GM18870 (cell line): ENCODE measurements around the gene VIPR1.

Experiments used
- ATAC-seq: cut with Tn5 transposase; IDR thresholded peaks from one replicate; pipeline ENCODE4 v1.9.1; 2021; ENCODE audit warnings: moderate library complexity; ENCODE audit not compliant: unreplicated experiment

The VIPR1 gene

DNA sequence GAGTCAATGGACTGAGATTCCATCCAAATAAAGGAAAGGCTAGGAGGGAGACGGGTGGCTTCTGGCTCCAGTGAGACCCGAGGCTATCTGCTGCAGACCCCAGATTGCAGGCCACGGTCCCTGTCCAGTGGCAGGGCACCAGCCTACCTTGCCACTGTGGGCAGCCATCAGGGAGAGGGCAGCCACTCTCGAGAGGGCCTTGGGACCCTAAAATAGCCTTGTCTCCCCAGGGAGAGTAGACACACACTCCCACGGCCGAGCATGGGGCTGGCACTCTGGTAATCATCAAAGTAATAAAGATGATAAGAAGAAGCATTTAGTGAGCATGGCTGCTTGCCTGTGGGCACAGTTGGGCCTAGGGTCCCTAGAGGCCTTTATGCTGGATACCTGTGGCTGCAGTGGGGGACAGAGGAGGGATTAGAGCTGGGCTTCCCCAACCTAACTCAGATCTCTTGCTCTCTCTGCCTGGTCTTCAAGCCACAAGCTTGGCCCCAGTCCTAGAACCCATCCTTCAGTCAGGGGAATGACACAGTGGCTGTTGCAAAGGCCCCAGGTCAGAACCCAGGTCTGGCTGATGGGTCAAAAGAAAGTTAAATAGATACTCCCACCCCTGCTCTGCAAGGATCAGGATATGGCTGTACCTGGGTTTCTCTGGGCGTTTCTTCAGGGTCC, 9.2 kb upstream of the VIPR1 start:
- ATAC-seq: no peak

DNA sequence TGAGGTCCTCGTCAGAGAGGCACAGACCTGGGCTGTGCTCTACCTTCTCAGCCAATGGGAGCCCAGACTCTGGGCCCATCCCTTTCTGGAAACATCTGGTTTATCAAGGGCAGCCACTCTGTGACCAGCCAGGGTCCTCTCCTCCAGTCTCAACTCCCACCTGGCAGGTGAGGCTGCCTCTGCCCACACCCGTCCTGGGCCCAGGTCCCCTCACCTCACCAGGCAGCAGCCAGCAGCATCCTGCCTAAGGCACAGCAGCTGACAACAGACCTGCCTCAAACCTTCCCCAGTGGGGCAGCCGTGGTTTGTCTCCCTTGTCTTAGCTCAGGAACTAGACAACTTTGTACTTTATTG, 8.7 kb upstream of the VIPR1 start:
- ATAC-seq: no peak

DNA sequence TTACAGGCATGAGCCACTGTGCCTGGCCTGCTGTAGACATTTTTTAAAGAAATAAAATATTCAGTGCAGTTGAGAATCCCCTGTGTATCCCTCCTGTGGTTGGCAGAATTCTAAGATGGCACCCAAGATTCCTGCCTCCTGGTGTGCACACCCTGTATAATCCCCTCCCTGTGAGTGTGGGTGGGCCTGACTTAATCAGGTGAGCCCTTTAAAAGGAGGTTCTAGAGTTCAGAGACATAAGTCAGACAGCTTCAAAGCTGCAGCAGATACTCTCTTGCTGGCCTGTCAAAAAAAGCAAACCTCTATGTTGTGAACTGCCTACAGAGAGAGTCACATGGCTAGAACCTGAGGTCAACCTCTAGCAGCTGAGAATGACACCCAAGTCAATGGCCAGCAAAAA, 7.0 kb upstream of the VIPR1 start:
- ATAC-seq: no peak

DNA sequence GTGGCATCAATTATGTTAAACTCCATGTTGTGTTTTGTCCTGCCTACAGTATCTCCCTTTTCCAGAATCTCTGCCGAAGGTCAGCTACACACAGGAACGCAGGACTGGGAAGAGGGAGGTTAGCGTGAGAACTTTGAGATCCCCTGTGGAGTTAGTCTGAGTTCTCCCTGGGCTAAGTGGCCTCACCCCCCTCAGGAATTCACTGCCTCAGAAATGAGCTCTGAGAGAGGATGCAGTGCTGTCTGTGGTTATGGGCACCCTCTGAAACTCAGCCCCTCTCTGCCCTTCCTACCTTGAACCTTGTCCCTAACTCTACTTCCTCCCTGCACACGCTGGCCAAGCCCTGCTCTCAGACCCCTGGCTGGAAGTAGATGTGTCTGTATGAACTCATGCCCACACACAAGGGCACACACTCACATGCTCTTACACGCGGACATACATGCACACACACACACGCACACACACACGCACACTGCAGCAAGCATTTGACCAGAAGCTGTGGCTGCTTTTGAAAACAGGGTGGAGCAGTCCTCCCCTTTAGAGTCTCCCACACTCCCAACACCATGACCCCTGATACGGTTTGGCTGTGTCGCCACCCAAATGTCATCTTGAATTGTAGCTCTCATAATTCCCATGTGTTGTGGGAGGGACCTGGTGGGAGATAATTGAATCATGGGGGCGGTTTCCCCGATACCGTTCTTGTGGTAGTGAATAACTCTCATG, 5.3 kb upstream of the VIPR1 start:
- ATAC-seq: no peak

DNA sequence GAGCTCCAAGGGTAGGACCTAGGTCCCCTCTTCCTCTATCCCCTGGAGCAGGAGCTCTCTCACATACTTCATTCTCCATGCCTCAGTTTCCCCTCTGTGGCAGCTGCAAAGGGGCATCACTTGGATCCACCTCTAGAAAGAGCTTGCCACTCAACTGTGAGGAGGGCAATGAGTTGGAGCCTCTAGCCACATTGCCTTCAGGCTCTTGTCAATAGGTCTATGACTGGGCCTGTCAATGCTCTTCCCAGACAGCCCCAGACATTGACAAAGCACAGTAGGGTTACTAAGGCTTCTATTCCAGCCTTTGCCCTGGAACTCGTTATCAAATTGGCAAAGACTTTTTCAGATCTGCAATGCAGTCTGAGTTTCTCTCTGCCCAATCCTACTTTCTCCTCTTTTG, 4.4 kb upstream of the VIPR1 start:
- ATAC-seq: no peak

DNA sequence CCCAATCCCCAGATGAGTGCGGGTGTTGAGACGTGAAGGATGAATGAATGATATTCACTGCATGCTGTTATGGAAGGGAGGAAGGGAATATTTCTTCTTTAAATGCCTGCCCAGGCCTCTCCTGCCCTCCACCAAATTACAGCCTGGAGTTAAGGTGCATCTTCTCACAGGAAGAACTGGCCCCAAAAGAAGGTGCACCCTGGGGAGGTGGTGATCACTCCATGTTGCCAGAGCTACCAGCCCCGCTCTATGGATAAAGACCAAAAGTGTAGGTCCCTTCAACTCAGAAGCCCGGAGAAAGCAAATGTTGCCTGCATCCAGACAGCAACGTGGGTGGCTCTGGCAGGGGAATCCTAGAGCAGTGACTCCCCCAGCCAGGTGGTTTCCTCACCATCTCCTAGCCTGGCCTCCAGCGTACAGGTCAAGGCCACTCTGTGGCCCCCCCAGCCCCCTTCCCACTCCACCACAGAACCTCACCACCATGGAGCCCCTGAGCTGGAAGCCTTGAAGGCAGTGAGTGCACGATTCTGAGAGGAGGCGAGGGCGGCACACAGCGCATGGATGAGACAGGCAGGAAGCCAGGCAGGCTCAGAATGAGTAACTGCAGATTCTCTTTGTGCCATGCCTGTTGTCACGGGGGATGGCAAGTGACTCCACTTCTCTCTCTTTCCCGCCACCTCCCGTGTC, 3.5 kb upstream of the VIPR1 start:
- ATAC-seq: no peak

DNA sequence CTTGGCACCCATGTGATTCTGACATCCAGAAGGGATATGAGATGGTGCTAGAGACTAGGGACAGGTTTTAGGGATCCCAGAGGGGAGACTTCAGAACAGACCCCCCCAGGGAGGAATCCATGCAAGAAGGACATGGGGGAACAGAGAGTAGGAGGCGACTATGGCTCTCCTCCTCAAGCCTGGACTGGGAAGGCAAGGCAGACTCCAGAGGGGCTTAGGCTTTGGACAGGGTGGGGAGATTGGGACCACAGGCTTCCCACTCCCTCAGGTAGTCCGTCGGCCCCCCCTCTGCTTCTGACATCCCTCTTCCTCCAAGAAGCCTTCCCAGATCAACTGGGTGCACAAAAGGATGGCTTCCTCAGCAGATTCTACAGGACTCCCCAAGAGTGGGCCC, 3.0 kb upstream of the VIPR1 start:
- no peak for ATAC-seq

DNA sequence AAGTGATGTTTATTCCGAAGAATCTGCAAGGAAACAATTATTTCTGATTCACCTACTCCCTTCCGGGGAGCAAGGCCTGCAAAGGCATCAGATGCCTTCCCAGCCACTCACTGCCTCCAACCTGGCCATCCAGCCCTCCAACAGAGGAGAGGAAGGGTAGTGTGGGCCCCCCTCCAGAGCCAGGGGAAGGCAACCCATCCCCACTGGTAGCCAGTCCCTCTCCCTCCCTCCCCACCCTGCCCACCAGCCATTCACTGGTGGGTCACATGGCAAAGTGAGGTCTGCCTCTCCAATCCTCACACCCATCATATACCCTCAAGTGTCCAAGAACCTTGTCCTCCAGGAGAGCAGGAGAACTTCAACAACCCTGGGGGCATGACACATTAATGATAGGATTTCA, 2.4 kb upstream of the VIPR1 start:
- ATAC-seq: no peak

DNA sequence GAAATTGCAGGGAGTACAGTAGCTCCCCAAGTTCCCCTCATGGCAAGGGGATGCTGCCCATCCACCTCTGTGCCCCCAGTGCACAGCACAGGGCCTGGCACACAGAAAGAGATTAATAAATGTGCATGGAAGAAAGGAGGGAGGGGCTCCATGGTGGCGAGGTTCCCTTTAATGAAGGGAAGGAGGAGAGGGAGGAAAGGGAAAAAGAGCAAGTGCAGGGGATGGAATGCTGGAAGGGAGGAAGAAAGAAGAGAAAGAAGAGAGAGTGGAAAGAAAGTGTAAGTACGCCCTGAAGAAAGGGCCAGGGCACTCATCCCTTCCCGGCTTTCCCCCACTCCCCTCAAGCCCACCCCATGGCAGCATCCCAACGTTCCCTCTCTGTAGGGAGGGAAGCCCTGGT, 1.5 kb upstream of the VIPR1 start:
- ATAC-seq: no peak

DNA sequence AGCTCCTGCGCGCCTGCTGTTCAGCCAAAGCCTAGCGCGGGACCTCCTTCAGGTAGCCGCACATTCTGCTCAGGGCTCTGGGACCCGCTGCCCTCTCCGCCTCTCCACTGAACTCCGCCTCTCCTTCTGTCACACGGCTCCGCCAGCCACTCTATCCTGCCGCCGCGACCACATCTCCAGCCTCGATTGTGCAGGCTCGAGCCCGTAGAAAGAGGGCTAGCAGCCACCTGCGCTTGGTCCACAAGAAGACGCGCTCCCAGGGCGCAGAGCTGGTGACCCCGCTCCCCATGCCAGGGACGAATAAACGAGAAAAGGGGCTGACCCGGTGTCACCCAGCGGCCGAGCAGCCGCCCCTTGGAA, 1.1 kb upstream of the VIPR1 start:
- ATAC-seq: no peak

DNA sequence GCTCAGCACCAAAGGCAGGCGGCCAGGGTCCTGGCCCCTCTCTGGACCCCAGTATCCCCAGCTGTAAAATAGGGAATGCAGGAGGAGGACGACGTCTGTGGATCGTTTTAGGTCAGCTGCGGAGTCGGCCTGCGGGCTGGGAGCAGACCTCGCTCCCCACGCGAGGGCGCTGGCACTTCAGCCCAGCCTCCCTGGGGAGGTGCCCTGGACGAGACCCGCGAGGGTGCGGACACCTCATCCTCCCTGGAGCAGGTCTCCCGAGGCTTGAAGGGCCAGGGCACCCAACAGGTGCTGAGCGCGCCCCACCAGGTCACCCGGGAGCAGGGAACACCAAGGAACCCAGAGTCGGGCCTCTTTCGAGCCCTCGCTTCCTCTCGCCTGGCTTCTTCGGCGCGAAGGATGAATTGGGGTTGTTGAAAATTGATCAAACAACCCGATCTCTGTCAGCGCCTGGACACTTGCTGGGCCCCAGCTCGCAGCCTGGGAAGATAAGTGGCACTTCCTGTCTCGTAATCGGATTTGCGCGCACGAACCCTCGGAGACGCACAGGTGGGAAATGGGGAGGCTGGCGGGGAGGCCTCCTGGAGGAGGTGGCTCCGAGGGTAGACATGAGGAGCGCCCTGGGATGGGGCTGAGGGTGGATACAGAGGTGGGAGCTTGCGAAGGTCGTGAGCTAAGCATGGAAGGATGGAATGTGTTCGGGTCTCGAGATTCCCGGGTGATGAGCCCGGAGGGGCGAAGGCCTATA, 588 bp upstream of the VIPR1 start:
- no peak for ATAC-seq

DNA sequence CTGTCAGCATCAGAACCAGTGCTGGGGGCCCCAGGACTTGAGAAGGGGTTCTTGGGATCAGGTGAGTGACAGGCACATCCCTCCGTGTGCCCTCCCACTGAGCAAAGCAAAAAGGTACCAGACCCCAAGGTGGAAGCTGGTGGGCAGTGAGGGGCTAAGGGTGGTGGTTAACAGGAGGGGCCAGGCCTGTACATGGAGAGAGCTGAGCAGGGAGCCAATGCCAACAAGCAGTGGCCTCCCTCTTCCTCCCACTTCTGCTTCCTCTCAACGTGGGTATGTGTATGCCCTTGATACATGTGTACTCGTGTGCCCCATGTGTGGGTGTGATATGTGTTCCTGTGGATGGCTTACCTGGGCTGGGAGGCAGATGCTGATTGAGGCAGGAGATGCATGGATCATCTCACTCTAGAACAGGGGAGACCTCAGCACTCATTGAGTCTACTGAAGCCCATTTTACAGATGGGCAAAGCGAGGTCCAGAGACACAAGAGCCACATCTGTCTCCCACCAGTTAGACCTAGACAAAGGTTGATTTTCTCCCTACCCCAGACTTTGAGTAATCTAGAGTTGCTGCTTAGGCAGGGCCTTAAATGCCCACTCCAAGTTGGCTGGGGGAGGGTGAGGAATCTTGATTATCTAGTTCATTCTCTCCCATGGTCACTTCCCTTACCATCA, 945 bp downstream of the VIPR1 start:
- no peak for ATAC-seq

DNA sequence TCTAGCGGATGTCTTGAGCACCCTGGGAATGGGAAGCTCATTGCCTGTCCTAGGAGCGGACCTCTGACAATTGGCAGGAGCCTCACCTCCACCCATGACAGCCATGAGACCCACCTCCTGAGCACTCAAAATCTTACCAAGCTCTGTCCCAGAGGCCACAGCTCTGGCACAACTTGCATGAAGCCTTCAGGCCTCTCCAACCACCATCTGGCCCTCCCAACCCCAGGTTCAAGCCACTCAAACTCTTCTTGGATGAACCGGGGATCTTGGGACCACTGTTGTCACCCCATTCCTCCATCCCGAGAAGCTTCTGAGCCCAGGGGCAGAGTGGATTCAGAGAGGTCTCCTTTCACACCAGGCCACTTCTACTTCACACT, 1.5 kb downstream of the VIPR1 start:
- no peak for ATAC-seq

DNA sequence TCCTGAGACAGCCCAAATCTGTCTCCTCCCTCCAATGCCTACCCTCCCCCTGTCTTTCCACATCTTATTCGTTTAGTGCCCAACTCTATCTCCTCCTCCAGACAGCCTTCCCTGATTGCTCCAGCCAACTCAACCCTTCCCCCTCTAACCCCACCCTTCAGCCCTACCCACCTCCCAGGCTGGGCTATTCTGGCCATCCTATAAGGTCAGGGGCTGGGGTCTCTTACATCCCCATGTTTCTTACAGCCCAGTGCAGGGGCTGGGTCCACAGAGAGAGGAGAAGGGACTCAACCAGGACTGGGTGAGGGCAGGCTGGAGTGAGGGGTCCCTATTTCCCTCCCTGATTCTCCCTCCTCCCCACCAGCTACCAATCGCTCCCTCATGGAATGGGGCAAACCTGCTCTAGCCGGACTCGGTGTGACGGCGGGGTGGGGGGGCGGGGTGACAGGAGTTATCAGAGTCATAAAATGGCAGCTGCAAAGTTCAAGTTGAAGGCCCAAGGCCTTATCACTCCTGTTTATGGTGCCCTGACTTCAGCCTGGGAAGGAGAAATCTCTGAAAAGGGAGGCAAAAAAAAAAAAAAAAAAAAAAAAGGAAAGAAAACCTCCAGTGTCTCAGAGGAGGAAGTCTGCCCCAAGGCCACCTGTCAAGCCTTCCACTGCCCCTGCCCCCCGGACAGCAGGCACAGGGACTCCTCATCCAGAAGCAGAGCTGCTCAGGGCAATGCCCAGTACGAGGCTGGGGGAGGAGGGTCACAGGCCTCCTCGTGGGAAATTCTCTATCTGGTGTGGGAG, 2.1 kb downstream of the VIPR1 start:
- ATAC-seq: no peak

DNA sequence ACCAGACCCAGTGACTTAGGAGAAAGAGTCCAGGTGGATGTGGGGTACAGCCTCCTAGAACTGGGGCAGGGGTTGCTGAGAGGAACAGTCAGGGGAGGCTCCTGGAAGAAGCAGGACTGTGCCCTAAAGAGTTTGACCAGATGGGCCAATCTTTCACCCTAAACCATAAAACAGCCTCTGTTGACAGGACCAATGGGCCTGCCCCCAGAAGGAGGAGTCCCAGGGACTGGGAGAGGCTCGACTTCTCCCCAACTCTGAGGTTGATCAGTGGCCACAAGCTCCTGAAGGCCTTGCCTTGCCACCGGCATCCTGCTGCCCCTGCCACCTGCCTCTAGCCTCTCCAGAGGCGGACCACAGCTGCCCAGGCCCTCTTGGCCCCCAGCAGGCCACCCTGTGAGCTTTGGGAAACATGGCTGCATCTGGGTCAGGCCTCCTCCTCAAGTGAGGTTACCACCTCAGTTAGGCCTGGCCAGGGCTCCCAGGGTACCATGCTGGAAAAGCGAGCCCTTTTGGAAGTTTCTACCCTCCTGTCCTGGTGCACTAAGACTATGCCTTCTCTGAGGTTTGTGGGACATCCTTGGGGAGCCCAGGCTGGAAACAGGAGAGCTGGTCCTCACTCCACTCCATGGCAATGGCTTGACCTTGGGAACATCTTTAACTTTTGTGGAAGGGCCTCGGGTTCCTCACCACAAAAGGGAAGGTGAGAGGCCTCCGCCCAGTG, 2.8 kb downstream of the VIPR1 start:
- ATAC-seq: no peak

DNA sequence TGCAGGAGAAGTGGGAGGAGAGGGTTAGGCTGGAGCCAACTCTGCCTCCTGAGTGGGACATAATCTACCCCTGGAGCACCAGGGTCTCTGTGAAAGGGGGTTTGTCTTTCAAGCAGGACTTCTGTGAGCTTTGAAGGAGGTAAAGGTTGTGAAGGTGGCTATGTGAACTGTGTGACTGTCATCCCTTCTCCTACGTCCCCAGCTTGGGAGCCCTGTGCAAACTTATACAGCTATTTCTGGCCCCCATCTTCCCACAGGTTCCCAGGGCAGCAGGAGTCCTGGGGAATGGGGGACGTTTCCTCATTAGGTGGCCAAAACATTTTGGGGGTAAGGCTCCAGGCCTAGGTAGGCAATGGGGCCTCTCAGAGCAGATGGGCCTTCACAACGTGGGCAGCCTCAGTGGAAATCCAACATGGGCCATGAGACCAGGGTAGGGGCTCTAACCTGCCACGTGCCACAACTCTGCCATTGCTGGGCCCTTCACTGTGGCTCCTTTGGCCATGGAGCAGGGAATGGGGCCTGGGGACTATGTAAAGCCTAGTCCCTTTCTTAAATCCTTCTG, 3.5 kb downstream of the VIPR1 start:
- ATAC-seq: no peak

DNA sequence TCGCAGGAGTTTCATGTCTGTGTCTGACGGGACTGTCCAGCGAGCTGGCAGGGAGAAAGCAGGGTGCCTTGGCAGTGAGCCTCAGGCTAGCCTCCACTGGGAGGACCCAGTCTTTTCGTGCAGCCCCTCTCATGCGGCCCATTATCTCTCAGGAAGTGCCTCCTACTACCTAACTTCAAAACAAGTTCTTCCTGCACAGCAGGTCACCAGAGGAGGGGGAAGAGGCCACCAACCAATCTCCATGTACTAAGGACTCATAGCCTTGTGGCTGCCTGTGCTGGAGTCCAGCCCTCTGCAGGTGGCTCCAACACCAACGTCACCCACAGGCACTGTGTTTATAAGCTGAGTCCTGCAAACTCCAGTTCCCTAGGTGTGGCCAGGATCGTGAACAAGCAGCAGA, 4.8 kb downstream of the VIPR1 start:
- ATAC-seq: no peak

DNA sequence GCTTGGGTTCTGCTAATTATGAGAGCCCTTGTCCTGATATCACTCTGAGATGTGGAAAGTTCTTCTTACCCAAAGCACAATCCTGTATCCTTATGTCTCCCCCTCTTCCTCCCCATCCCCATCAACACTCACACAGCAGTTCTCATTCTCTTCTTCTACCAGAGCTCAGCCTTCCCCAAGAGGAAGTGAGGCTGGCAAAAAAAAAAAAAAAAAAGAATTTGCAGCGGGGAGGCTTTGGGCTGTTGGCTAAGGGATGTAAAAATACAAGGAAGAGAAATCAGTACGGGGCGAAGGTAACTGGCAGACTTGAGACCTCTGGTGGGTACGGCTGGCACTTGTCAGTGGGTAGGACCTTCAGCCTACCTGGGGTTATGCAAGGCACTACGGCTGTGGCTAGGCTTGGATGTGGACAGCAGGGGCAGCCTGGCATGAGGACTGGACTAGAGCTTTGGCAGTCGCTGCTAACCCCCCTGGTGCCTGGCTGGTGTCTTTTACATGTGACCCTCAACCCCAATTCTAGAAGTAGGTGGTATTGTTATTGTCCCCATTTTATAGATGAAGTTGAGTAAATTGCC, 5.4 kb downstream of the VIPR1 start:
- ATAC-seq: no peak

DNA sequence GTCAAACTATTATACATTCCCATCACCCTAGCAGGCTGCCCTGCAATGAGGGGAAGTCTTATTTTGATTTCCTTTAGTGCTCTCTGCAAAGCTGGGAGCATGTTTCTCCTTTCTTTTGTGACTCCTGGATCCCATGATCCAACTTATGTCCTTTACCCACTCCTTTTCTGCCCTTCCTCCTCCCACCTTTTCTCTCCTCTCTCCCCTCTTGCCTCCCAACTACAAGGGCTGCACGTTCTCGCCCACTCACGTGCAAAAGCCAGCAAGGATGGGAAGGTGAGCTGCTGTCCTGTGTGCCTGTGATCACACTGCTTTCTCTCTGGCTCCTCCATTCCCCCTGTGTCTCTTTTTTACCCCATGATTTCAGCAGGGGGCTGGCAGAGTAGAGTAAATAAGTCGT, 6.1 kb downstream of the VIPR1 start:
- no peak for ATAC-seq
